HepG2 (cell line): ENCODE measurements around the gene NRG4. TPM values are rescaled to one million over a fixed set of nuclear protein-coding genes. Genes with fewer than 3 reads are reported as not detected.

Experiments used
- ATAC-seq: fragments of 200-7000 bp; cut with Tn5 transposase; 3 replicates; pipeline ENCODE4 v1.9.1; 2020; ENCODE audit warnings: mild to moderate bottlenecking, moderate library complexity
- BruUV-seq: library from RNA; stranded (reverse); fragments of 400-500 nt; replicated peaks from 2 replicates; lab custom pipeline; 2021; lab: Mats Ljungman, UMichigan
- CTCF ChIA-PET: fragments of 300-600 bp; formaldehyde crosslinking; extraction: SDS; loops from one replicate; lab custom pipeline; 2021; ENCODE audit warnings: low total read pairs, inconsistent platforms, low intra/inter-chr PET ratio; lab: Yijun Ruan, JAX
- POLR2A ChIA-PET: fragments of 350-600 bp; sonication (Branson Sonifier 250); formaldehyde crosslinking; loops from one replicate; lab custom pipeline; 2020; ENCODE audit warnings: antibody characterized with exemption, inconsistent platforms; lab: Yijun Ruan, JAX
- DNase-seq: peaks from one replicate; pipeline ENCODE4 v3.0.0-alpha.2; 2015; ENCODE audit warnings: low spot score
- FAIRE-seq: peaks from 3 replicates; lab custom pipeline; 2011; peaks lifted over from hg19 to GRCh38; lab: Jason Lieb, UNC
- H2AFZ ChIP-seq: one replicate; pipeline ENCODE4 v1.6.1; 2011; ENCODE audit warnings: low read length, inconsistent platforms
- H3K27ac ChIP-seq: fragments of 300-600 bp; 3 replicates; pipeline ENCODE4 v1.8.0; 2011; ENCODE audit warnings: mixed run types, mild to moderate bottlenecking, mixed read lengths, low read length, inconsistent platforms; ENCODE audit not compliant: insufficient read depth; ENCODE audit errors: extremely low read length
- H3K27me3 ChIP-seq, 2 experiments: fragments of 200-600 bp in 1 of 2; 2 replicates in 1 of 2; 3 replicates in 1 of 2; pipeline versions ENCODE4 v1.6.0 to v1.8.0; 2011; ENCODE audit warnings: low read length in 2 of 2, mild to moderate bottlenecking in 2 of 2, moderate library complexity in 2 of 2, inconsistent platforms in 1 of 2; ENCODE audit not compliant: insufficient read depth in 2 of 2, control insufficient read depth in 1 of 2
- H3K36me3 ChIP-seq, 2 experiments: fragments of 200-600 bp in 1 of 2; replicated peaks in 1 of 2; 2 replicates in 1 of 2; 3 replicates in 1 of 2; pipeline versions ENCODE4 v1.5.1 to v1.8.0; 2011; ENCODE audit warnings: low read length in 2 of 2, inconsistent platforms in 1 of 2; ENCODE audit not compliant: insufficient read depth in 2 of 2, control insufficient read depth in 1 of 2
- H3K4me1 ChIP-seq: 2 replicates; pipeline ENCODE4 v1.5.1; 2012; ENCODE audit warnings: low read length, inconsistent platforms; ENCODE audit not compliant: insufficient read depth
- H3K4me2 ChIP-seq: 2 replicates; pipeline ENCODE4 v1.6.0; 2011; ENCODE audit warnings: low read depth, low read length, inconsistent platforms
- H3K4me3 ChIP-seq, 3 experiments: fragments of 200-600 bp in 1 of 3; sonication (generic), shearing (Covaris generic) in 1 of 3; replicated peaks in 1 of 3; 2 replicates each; pipeline ENCODE4 v1.5.1; 2011 to 2016; ENCODE audit warnings: low read length in 3 of 3, inconsistent platforms in 2 of 3, low read depth in 2 of 3, mild to moderate bottlenecking in 2 of 3, control low read depth in 1 of 3, mixed read lengths in 1 of 3; ENCODE audit not compliant: insufficient read depth in 1 of 3
- H3K79me2 ChIP-seq: one replicate; pipeline ENCODE4 v1.6.1; 2011; ENCODE audit warnings: low read length, inconsistent platforms; ENCODE audit not compliant: insufficient read depth
- H3K9ac ChIP-seq: 2 replicates; pipeline ENCODE4 v1.6.0; 2011; ENCODE audit warnings: mild to moderate bottlenecking, low read depth, low read length, inconsistent platforms; ENCODE audit not compliant: insufficient read depth
- H3K9me3 ChIP-seq: 2 replicates; pipeline ENCODE4 v1.5.1; 2012; ENCODE audit warnings: mild to moderate bottlenecking, low read length
- H4K20me1 ChIP-seq: 2 replicates; pipeline ENCODE4 v1.6.0; 2011; ENCODE audit warnings: inconsistent platforms, mild to moderate bottlenecking, low read length, moderate library complexity; ENCODE audit not compliant: insufficient read depth
- HNF4G ChIP-seq, 2 experiments: sonication (generic) in 1 of 2; formaldehyde crosslinking in 1 of 2; IDR thresholded peaks; 2 replicates each; pipeline versions ENCODE4 v1.4.0 to v1.6.1; 2011 to 2020; ENCODE audit warnings: borderline replicate concordance in 2 of 2, low read depth in 2 of 2, mild to moderate bottlenecking in 2 of 2, low read length in 1 of 2, missing genetic modification reagents in 1 of 2, moderate library complexity in 1 of 2
- KLF9 ChIP-seq: IDR thresholded peaks from 2 replicates; pipeline ENCODE4 v1.6.1; 2016; ENCODE audit warnings: low read depth
- ZBTB8A ChIP-seq: sonication (generic); formaldehyde crosslinking; IDR thresholded peaks from 2 replicates; pipeline ENCODE4 v1.4.0; 2020; ENCODE audit warnings: mild to moderate bottlenecking, low read depth, missing genetic modification reagents, borderline replicate concordance
- ZNF430 ChIP-seq: sonication (generic); formaldehyde crosslinking; IDR thresholded peaks from 2 replicates; pipeline ENCODE4 v1.9.0; 2021; ENCODE audit warnings: mild to moderate bottlenecking, missing genetic modification reagents
- ZSCAN20 ChIP-seq: sonication (generic); formaldehyde crosslinking; IDR thresholded peaks from 2 replicates; pipeline ENCODE4 v1.4.0; 2020; ENCODE audit warnings: missing genetic modification reagents, mild to moderate bottlenecking, borderline replicate concordance
- WGBS: methylation state at CpG from one replicate; pipeline ENCODE4 v1.1.6; 2017; ENCODE audit warnings: low lambda C conversion rate; 5-methylcytosine and 5-hydroxymethylcytosine counted together
- in situ Hi-C: cut with HindIII; loops from 2 replicates; pipeline ENCODE4 v1.10.0; 2017; ENCODE audit warnings: low pct_unique_long_range_greater_than_20kb; ENCODE audit not compliant: extremely low pct_ligation_motif_present
- intact Hi-C: fragments of 100-400 bp; cut with micrococcal nuclease; formaldehyde crosslinking; loops from one replicate; pipeline ENCODE4 v1.10.0; 2022; ENCODE audit not compliant: unreplicated experiment
- polyA plus RNA-seq, 8 experiments: library from polyadenylated mRNA; depleted of rRNA in 3 of 8; stranded (reverse) in 7 of 8; unstranded in 1 of 8; fragments of >200 nt; fragmentation: Illumina TruSeq in 4 of 8; extraction: Trizol in 4 of 8; gene quantifications; 2 replicates each; pipeline versions ENCODE4 v1.2.1 to v1.2.3, GENCODE V29; 2011 to 2016; ENCODE audit warnings: low read depth in 4 of 8, missing spikeins in 1 of 8, mixed read lengths in 1 of 8; ENCODE audit not compliant: insufficient read depth in 1 of 8
- total RNA-seq, 5 experiments: library from RNA; depleted of rRNA; stranded (reverse); fragments of >200 nt; fragmentation: Illumina TruSeq; extraction: Trizol; gene quantifications; 2 replicates each; pipeline ENCODE4 v1.2.3, GENCODE V29; 2016; ENCODE audit warnings: low read depth in 1 of 5

The NRG4 gene
- total and polyA plus RNA-seq, 2 of the 13 experiments (the other 11 are each of a cell fraction or from before 2014, with no cell fraction given) = 0.01 TPM; not detected in 1

DNA sequence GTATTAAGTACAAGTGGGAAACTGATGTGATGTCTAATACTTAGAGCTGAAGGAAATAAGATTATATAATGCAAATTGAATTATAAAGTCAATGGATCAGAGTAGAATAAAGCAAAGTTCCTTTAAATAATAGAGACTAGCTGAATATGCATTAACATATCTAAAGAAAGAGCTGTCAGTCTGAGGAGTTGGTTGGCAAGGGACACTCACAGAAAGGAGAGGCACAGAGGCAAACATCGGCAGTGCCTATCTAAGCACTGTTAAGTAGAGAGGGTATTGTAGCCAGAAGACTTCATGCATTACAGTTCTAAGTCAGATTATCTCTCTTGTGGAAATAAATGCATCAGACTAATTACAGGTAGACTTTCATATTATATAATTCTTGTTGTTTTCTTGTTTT lies 16.6 kb downstream of the NRG4 start:
- DNase-seq (no peak), ATAC-seq (no peak), FAIRE-seq (no peak)
- no peaks in the 10 kb centered on the region for H3K4me1 ChIP-seq
- WGBS = 0% methylated on average over 1 of the region's 1 CpG
- no peak overlapping the region for H2AFZ ChIP-seq
- peaks cover 0 to 4% of the 10 kb centered on the region in 2 experiments; a peak in 1 of 5 replicates for H3K27me3 ChIP-seq
- intact Hi-C loops = no loop called here
- H3K79me2 ChIP-seq = no peaks in the 10 kb centered on the region
- in situ Hi-C loops = no loop called here
- no peaks in the 10 kb centered on the region for H3K36me3 ChIP-seq
- H3K4me2 ChIP-seq = no peak overlapping the region
- TF ChIP-seq KLF9 (CRISPR knock-in tag) = no peak
- no peak for TF ChIP-seq HNF4G (IDR thresholded peaks at IDR 0.05; ENCODE audit: borderline replicate concordance, low read depth, low read length)
- no peak for TF ChIP-seq HNF4G (CRISPR knock-in tag; IDR thresholded peaks at IDR 0.05; ENCODE audit: borderline replicate concordance, low read depth)
- TF ChIP-seq ZBTB8A = no peak
- no peak for TF ChIP-seq ZNF430
- H3K27ac ChIP-seq = no peak overlapping the region
- H3K4me3 ChIP-seq = no peak overlapping the region
- H3K9me3 ChIP-seq = no peaks in the 10 kb centered on the region
- ChIA-PET POLR2A (no interaction called here), CTCF (no interaction called here)
- H3K9ac ChIP-seq = no peak overlapping the region
- no peaks in the 10 kb centered on the region for H4K20me1 ChIP-seq
- no TSS peak for BruUV-seq

GRCh38 chr15:75994220-75994619 lies 18.0 kb downstream of the NRG4 start:
- intact Hi-C loops = no loop called here
- FAIRE-seq = no peak
- no peak overlapping the region for H2AFZ ChIP-seq
- peaks cover 0 to 4% of the 10 kb centered on the region in 2 experiments; a peak in 1 of 5 replicates for H3K27me3 ChIP-seq
- H3K9ac ChIP-seq = no peak overlapping the region
- H3K27ac ChIP-seq = no peak overlapping the region
- H3K36me3 ChIP-seq = no peaks in the 10 kb centered on the region
- in situ Hi-C loops = no loop called here
- H3K4me2 ChIP-seq = no peak overlapping the region
- TF ChIP-seq ZSCAN20 = no peak
- ChIA-PET POLR2A (no interaction called here), CTCF (no interaction called here)
- no peak for ATAC-seq
- no peaks in the 10 kb centered on the region for H3K79me2 ChIP-seq
- H3K4me3 ChIP-seq = no peak overlapping the region
- no peaks in the 10 kb centered on the region for H4K20me1 ChIP-seq
- H3K4me1 ChIP-seq = no peaks in the 10 kb centered on the region
- WGBS = 93% methylated on average over 1 of the region's 1 CpG
- BruUV-seq = no TSS peak
- DNase-seq = no peak
- no peaks in the 10 kb centered on the region for H3K9me3 ChIP-seq
